GM19240 (cell line): Measurements from ENCODE around the gene NR5A1.

Experiments used
- DNase-seq: peaks from one replicate; pipeline ENCODE4 v3.0.0; 2011; ENCODE audit warnings: low spot score; ENCODE audit not compliant: insufficient read length

Gene NR5A1

DNA sequence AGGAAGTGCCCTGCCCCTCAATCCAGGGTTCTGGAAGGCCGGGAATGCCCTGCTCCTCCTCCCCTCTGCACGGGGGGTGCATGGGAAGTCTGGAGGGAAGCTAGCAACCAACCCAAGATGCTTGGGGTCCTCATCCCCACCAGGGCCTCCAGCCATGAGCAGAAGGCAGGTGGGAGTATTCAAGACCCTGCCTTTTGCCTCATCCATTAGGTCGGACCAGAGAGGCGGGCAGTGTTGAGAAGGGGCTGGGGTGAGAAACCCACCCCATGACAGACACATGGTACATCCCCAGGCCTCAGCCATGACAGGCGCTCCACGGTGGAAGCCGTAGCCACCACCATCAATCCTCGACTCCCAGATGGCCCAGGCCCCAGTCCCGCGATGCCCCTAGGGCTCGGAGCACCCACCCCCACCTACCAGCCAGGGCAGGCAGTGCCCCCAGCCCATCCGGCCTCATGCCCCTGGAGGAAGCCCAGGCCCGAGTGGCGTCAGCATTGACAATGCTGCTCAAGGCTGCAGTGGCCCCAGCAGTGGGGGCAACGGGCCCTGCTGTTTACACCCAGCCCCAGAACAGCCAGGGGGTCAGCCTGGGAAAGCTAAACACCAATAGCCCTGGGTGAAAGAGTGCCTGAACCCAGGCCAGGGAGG, 8.6 kb downstream of the NR5A1 start:
- DNase-seq, result no peak

DNA sequence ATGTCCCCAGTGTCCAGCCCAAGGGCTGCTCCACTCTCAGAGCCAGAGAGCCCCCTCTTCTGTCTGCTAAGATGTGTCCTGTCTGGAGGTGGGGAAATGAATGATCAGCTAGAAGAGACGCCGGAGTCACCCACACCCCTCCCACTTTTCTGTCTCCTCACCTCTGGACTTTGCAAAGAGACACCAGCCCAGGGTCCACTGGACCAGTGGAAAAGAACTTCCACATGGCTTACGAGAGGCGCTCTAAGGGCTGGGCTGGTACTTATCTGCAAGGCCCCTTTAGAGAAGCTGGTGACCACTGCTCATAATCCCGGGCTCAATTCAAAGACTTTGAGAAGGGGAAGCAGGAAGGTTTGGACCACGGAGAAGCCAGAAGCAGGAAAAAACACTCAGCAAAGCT, 9.2 kb downstream of the NR5A1 start:
- no peak for DNase-seq

DNA sequence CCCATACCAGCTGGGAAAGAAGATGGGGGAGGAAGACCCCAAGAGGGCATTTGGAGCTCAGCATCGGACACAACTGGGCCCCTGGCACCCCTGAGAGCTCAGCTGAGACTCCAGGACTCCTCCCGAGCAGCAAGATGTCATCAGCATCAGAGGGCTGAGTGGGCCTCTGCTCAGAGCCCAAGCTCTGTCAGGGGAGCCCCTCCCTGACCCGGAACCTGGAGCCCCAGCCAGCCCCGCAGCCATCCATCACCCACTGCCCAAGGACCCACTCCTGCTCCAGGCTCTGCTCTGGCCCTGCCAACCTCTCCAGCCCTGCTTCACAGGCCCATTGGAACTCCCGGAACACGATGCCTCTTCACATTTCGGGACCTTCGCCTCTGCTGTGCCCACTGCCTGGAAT, 9.8 kb downstream of the NR5A1 start:
- DNase-seq, result no peak

DNA sequence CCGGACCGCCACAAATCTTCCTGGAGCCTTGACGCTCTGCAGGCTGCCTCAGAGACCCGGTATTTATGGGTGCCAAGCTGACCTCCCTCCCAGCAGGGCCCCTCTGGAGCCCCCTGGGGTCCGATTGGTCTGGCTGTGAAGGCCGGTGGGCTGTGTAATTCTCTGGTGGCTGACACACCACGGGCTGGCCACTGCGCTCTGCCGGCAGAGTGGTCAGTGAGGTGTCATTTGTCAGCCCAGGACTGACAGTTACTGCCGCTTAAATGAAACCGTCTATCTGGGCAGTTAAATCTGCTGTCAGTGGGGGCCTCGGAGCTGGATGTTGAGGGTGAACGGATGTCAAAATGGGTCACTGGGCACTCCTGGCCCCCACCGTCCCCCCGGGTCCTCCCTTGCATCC, 10.7 kb downstream of the NR5A1 start:
- no peak for DNase-seq

DNA sequence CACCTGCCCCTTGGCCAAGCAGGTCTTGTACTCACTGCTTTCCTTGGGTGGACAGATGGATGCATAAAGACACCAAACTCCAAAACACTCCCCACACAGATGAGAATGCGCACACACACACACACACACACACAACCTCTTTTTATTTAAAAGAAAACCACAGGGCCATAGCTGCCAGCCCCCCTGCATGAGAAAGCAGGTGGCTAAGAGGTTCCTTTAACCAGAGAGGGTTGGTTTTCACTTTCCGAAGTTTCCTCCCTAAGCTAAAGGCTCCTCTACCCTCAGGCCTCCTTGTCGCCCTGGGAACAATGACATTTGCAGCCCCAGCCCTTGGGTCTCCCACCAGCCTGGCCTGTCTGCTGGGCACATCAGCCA, 11.1 kb downstream of the NR5A1 start:
- DNase-seq, result no peak

DNA sequence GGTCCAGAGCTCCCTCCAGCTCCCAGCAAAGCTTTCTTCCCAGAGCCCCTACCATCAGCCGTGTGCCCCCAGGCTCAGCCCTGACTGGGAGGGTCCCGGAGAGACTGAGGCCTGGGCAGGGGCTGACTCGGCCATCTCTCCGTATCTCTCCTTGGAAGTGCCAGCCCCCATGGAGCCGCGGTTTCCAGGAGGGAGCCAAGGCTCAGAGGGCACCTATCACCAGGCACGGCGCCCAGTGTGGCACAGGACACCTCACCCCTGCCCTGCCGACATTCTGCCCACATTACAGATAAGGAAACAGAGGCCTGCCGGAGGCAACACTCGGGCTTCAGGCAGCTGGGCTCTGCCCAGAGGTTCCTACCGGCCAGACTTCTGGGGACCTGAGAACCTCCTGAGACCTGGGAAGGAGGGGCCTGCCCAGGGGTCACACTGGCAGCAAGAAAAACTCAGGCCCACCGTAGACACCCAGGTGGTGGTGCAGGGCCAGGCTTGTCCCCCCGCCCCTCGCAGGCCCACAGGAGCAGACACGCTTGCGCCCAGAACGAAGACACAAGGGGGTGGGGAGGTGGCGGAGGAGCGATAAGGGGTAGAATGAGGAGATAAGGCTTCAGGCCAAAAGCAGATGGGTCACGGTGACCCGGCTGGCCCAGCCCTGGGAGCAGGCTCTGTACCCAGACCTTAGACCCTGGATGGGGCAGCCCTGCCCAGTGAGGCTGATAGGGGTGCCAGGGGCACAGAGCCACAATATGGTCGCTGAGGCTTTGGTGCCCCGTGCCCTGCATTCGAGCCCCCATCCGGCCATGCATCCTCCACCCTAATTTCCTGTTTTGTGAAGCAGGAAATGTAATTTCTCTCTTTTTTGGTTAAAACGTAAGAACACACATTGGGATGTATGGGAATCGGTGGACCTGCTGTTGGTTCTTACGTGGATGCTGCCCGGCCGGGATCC, 11.8 kb downstream of the NR5A1 start:
- no peak for DNase-seq

DNA sequence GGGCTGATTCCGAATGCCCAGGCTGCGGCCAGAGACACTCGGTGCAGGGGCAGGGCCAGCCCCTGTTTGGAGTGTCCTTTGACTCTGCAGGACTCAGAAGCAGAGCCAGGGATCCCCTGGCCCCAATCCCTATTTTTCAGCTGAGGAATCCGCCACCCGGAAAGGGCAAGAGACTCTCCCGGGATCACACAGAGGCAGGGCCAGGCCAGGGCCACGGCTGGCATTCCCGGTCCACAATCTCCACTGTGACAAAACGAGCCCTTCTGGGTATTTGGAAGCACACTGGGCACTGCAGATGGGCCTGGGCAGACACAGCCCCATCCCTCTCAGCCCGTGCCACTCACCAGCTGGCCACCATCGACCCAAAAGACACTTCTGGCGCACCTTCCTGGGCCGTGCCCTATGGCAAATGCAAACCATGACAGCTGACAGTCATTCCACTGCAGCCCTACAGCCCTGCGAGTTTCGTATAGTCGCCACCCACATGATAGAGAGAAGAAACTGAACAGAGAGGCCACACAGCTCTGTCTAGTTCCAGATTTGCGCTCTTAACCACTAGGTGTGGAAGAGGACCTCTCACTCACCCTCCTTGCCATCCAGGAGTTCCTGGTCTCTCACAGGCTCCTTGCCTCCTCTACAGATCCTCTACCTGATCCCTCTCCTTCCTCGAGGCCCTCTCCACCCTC, 13.3 kb downstream of the NR5A1 start:
- peak; percentile 47 for DNase-seq

DNA sequence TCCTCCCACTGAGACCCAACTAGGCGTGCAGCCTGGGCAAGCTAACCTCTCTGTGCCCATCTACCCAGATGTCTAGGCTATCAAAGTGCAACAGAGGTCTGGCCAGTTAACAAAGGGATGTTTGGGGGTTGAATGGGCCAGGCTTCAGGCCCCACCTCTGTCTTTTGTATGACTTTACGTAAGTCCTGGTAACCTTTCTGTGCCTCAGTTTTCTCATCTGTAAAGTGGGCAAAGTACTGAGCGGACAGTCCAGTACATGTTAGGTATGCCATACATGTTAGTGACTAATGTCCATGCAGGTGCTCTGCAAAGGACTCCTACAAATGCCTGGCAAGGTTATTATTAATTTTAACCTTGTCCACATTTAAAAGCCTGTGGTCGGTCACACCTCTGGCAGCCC, 14.0 kb downstream of the NR5A1 start:
- no peak for DNase-seq

DNA sequence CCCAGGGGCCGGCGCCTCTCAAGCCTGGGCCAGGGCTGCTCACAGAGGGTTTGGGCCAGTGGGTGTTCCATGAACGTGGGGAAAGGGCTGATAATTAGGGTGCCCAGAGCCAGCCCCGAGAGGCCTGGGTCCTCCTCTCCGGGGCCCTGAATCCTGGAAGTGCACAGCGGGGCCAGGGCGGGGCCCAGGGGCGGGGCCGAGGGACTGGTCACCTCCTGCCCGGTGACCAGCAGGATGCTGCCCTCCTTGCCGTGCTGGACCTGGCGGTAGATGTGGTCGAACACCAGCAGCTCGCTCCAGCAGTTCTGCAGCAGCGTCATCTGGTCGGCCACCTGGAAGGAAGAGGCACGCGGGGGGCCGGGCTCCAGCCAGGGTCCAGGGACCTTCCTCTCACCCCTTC, 14.4 kb downstream of the NR5A1 start:
- DNase-seq, result no peak

DNA sequence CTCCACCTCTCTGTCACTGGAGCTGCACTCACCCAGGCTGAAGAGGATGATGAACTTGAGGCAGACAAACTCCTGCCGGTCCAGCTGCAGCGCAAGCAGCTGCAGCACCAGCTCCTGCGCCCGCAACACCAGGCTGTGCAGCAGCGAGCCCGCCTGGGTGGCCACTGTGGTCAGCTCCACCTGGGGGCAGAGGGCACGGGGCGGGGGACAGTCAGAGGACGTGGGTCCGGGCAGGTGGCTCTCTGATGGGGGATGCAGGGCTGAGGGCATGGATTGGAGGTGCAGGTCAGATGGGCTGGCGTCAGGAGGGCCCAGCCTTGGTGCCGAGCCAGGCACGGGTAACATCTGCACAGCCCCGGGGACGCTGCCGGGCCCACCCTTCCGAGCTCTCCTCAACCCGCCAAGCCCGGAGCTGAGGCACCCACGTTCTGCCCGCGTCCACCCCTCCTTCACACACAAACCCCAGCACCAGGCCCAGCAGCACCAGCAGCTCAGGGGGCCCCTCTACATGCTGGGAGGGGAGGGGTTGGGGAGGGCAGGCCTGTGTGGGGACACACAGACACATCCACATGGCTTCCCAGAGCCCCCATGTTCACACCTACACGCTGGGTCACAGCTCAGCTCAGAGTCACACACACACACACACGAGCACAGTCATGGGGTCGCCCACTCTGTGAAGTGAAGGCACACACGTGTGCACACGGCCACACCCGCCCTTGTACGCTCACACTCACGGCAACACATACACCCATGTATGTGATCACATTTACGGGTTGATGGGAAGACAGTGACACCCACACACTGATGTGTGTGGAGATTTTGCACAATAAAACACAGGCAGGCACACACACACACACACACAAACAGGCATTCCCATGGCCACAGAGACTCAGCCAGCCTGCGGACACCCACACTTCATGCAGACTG, 15.9 kb downstream of the NR5A1 start:
- no peak for DNase-seq

DNA sequence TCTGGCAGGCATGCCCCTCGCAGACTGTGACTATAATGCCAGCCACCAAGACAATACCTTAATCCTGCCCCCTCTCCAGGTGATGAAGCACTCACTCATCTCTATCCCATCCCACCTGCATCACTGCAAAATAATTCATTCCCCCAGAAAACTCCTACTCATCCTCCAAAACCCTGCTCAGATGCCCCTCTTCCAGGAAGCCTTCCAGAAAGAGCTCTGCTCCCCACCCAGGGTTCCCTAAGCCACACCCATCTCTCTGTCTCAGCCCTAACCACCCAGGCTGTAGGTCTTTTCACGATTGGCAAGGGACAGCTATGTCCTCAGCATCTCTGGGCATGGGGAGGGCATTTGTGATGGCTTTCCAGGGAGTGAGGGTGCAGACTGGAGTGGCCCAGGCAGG, 17.2 kb downstream of the NR5A1 start:
- DNase-seq, result no peak

DNA sequence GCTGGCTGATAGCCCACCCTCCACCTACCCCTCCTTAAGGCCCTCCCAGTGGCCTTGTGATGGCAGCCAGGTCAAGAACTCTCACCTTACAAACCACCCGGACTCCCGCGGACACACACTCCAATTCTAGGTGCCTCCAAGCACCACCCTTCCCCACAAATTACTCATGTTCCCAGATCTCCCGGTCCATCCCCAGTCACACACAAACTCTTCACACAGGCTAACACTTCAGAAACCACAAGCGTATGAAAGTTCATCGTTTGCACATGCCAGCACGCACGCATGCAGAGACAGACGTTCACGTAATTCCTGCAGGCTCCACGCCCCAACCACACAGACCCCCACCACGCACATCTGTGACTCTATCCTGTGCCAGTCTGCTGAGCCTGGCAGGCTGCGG, 18.0 kb downstream of the NR5A1 start:
- no peak for DNase-seq

DNA sequence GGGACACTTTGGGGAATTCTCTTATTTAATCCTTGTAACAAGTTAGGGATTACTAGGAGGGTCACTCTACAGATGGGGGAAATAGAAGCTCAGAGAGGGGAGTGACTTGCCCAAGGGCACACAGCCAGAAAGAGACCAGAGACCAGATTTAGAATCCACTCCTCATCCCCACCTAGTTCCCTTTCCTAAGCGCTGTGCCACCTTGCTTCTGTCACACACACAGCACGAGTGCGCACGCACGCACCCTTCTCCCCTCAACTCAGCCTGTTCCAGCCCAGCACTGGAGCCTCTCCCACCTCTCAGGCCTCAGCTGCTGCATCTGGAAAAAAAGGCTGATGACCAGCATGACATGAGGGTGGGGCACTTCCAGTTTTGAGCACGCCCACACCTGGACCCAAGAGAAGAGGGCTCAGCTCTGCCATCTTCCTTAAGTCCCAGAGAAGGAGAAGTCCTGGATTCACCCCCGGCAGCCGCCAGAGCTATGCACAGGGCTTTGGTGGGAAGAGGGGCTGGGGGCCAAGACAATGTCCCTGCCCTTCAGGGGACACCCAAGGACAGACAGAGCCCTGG, 18.5 kb downstream of the NR5A1 start:
- DNase-seq, result no peak

DNA sequence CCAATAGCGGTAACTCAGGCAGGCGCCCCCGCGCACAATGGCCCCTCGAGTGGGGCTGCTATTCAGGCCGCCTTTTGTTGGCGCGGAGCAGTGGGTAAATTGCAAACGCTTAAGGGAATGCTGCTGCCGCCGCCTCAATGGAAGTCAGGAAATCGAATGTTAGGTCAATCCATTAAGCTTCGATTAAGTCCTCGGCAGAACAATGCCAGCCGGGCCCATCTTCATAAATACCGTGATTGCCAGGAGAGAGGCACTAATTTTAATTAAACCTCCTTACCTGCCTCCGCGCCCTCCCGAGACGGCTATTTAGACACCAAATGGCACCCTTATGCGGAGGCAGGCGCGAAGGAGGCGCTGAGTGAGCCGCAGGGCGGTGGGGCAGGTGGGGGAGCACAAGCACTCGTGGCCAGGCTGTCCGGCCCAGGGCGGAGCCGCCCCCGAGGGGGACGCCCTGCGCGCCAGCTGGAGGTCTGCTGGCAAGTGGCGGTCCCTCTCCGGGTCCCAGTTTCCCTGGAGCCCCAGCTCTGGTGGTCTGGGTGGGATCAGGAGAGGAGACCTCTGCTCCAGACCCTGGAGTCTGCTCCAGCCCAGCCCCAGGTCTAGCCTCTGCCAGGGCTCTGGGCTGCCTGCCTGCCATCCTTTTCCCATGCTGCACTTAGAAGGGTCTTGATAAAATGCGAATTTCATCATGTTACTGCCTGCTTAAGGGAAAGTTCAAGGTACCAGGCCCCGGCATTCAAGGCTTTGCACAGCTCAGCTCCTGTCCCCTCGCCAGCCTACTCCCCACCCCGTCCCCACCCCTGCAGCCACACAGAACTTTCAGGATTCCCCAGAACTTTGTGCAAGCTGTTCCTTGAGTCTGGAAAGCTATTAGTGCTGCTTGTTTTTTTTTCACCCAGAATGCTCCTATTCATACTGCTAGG, 19.7 kb downstream of the NR5A1 start:
- no peak for DNase-seq

DNA sequence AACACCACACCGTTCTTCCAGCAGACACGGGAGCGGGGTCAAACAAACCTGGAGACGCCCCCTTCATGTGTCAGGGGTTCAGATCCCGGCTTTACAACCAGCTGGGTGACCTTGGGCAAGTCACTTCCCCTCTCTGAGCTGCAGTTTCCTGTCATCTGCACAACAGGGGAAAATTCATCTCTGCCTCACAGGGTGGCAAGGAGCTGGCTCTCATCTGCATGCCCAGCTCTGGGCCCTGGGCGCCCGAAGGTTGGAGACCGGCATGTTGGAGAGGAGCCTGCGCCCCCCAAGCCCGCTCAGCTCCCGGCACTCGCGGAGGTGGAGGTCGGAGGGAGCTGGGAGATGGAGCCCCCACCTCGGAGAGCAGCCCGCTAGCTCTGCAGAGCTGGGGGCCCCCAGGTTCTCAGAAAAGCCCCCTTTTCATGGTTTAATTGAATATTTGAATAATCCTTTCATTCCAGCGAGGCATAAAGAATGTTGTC, 20.4 kb downstream of the NR5A1 start:
- DNase-seq, result no peak

DNA sequence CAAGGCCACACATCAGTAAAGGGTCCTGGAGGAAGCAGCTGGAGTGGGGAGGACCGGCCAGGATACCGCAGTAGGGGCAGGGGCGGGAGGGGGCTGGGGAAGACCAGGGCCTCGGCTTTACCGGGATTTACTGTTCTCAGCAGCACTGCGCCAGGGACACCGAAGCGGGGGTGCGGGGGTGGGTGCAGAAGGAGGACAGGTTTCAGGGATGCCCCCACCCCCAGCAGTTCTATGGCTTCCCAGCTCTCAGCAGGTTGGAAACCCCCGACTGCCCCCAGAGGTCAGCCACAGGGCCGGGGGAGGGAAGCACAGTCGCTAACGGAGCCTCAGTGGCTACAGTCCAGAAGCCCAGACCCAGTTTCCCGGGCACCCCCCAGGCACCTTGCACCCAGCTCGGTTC, 21.3 kb downstream of the NR5A1 start:
- DNase-seq, result no peak

DNA sequence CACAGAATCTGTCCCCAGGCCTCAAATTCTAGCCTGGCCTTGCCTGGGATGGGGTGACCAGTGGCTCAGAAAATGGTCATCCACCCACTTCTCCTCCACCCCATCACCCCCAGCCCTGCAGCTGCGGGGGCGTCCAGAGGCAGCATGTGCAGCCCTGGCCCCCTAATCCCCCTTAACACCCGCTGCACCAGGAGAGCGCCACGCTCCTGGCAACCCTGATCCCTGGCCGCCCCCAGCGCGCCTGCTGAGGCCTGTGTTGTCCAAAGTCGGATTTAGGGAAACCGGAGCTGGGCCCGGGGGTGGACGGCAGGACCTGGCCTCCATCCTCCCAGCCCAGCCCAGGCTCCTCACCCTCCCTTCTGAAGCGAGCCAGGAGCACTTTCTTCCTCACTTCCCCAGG, 22.0 kb downstream of the NR5A1 start:
- DNase-seq, result no peak

DNA sequence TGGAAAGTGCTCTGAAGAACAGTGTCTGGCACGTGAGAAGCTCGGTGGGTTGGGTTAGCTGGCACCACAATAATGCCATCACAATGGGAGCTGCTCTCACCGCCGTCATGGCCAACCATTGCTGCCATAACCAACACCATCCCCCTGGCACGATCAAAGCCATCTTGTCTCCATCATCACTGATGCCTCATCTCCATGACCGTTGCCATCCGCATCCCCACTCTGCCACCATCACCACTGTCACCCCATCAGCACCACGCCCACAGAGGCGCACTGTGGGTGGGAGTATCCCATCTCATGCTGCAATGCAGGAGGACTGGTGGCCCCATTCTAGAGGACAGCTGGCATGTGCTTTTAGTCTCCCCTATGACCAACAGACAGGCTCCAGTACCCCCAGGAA, 23.7 kb downstream of the NR5A1 start:
- no peak for DNase-seq

DNA sequence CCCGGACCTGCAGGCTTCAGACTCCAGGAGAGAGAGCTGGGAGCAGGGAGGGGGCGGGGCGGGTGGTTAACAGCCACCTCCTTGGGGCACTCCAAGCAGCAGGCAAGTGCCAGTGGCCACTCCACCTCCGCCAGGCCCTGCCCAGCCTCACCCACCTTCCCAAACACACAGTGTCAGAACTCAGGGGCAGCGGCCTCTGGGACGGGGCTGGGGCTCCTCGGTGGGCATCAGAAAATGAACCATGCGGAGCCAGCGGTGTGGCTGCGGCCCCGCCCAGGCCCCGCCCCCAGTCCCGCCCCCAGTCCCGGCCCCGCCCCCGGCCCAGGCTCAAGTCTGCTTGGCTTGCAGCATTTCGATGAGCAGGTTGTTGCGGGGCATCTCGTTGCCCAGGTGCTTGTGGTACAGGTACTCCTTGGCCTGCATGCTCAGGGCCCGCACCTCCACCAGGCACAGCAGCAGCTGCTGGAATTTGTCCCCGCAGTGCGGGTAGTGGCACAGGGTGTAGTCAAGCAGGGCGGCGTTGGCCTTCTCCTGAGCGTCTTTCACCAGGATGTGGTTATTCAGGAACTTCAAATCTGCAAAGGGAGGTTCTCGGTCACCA, 24.7 kb downstream of the NR5A1 start:
- DNase-seq, result no peak
